Mammary epithelial cell (primary cell): ENCODE data around the gene FAM240A.

Source experiments
- CTCF ChIP-seq, 2 donors: IDR thresholded peaks in 1 of 2; conservative IDR thresholded peaks in 1 of 2; 2 replicates each; pipeline ENCODE4 v1.5.1; 2011 to 2012; ENCODE audit warnings: inconsistent platforms in 2 of 2, low read length in 2 of 2, mild to moderate bottlenecking in 2 of 2, control low read depth in 1 of 2, low read depth in 1 of 2; ENCODE audit not compliant: insufficient read depth in 1 of 2; ENCODE audit errors: extremely low read depth in 1 of 2
- EZH2 ChIP-seq: IDR thresholded peaks from 2 replicates; pipeline ENCODE4 v1.6.1; 2012; ENCODE audit warnings: low read length, inconsistent platforms, borderline replicate concordance

- no peak for TF ChIP-seq CTCF (conservative IDR thresholded peaks at IDR 0.05 in 1 of 2, IDR thresholded peaks at IDR 0.05 in 1 of 2; ENCODE audit: extremely low read depth in 1 of 2, insufficient read depth in 1 of 2, low read depth in 1 of 2, low read length in 2 of 2)
- no peak for TF ChIP-seq EZH2
These were observed 40.6 kb upstream of the FAM240A start for GRCh38 chr3:46571684-46572083.
